Muscle of leg (tissue), 11 donors: ENCODE data around the gene CRYBA2. TPM values are rescaled to one million over a fixed set of nuclear protein-coding genes. Genes with fewer than 3 reads are reported as not detected.

ENCODE experiments used
- DNase-seq: peaks from one replicate; pipeline ENCODE4 v3.0.0; 2013
- H3K27ac ChIP-seq: one replicate; pipeline ENCODE4 v1.5.1; 2013; ENCODE audit warnings: mild to moderate bottlenecking, low read length, control low read depth
- H3K27me3 ChIP-seq: one replicate; pipeline ENCODE4 v1.6.1; 2013; ENCODE audit warnings: low read length; ENCODE audit not compliant: control insufficient read depth, insufficient read depth
- H3K36me3 ChIP-seq: one replicate; pipeline ENCODE4 v1.6.1; 2013; ENCODE audit warnings: low read length; ENCODE audit not compliant: control insufficient read depth, insufficient read depth
- H3K4me1 ChIP-seq: one replicate; pipeline ENCODE4 v1.6.1; 2013; ENCODE audit warnings: low read length; ENCODE audit not compliant: control insufficient read depth, insufficient read depth
- H3K4me3 ChIP-seq: one replicate; pipeline ENCODE4 v1.5.1; 2013; ENCODE audit warnings: low read length, control low read depth
- H3K9me3 ChIP-seq: replicated peaks from 2 replicates; pipeline ENCODE4 v1.6.1; 2013; ENCODE audit warnings: low read depth, low read length; ENCODE audit not compliant: control insufficient read depth
- WGBS: methylation state at CpG from one replicate; pipeline ENCODE4 v1.1.5; 2013; ENCODE audit warnings: missing lambda C conversion rate; ENCODE audit not compliant: insufficient coverage; 5-methylcytosine and 5-hydroxymethylcytosine counted together
- polyA plus RNA-seq, 8 donors: library from polyadenylated mRNA; unstranded; fragments of 120-200 nt; gene quantifications; one replicate each; pipeline versions ENCODE4 v1.2.1 to v1.2.3, GENCODE V29; 2013; ENCODE audit warnings: inconsistent platforms in 1 of 8, low replicate concordance in 1 of 8; ENCODE audit not compliant: insufficient read length in 8 of 8, insufficient read depth in 1 of 8
- total RNA-seq: library from RNA; stranded (reverse); fragments of 120-200 nt; gene quantifications from one replicate; pipeline ENCODE4 v1.2.4, GENCODE V29; 2013

CRYBA2 gene
- total and polyA plus RNA-seq, 9 donors: not detected

DNA sequence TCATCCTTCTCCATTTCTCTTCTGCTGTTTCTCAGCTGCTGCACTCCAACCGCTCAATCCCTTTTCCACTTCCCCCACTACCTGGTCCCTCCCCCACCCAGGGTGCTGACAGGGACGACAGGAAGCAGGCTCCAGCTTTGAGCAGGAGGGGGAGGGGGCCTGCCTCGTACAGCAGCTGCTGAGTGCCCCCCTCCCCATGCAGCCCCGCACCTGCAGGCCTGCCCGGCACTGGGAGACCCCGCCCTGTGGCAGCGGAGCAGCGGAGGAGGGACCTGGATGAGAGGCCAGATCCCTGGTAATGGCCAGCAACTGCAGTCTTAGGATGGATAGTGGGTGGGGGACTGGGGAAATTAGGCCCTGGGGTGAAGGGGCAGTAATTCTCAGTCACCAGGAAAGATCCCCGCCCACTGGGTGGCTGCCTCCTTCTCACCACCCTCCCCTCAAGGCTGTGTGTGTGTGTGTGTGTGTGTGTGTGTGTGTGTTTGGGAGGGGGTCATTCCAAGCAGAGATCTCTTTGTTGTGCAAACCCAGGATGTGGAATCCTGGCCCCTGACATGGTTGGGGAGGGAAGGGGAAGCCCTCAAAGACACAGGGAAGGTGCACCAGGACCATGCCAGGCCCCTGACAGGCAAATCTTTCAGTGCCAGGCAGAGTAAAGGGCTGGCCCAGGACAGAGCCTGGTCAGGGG is 6.8 kb upstream of the CRYBA2 start:
- no peak overlapping the region for H3K4me3 ChIP-seq
- no peaks in the 10 kb centered on the region for H3K36me3 ChIP-seq
- 11% methylated on average over 6 of the region's 9 CpGs for WGBS
- no peaks in the 10 kb centered on the region for H3K9me3 ChIP-seq
- H3K27me3 ChIP-seq: peaks cover 96% of the 10 kb centered on the region
- no peak for DNase-seq
- H3K4me1 ChIP-seq: peaks cover 43% of the 10 kb centered on the region
- H3K27ac ChIP-seq: no peak overlapping the region

DNA sequence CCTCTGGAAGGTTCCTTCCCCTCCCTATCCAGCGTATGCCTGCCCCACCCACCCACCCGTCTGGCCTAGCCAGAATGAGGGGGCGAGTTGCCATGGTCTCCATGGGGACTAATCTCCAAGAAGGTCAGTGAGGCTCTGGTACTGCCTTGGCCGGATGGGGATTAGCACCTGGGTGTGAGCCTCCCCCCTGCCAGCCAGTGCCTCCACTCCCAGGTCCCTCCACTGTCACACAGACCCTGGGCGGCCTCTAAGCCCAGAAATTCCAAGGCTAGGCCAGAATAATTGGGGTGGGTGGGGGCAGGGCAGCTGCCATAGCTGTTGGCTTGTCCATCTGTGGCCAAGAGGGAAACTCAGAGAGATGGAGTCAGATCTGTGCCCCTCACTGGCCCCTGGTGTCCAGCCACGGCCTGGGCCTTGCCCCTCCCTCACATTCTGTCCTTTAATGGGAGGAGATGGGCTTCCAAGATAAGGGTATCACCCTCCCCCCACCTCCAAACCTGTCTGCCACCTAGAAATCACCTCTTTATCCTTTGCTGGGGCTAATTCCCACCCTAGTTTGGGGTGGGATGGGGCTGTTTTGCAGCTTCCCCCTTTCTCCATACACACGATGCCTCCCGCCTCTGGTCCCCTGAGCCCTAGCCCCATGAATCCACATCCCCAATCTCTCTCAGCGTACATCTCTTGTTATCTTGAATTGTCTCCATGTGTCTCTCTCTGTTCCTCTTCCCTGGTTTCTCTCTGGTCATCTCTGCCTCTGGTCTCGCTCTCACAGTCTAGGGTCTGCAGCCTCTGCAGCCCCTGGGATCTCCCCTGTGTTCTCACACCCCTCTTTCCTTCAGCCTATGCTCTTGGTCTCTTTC is 6.0 kb upstream of the CRYBA2 start:
- Histone ChIP-seq H3K27me3 (peaks cover 98% of the 10 kb centered on the region), H3K36me3 (no peaks in the 10 kb centered on the region), H3K27ac (no peak overlapping the region), H3K4me3 (no peak overlapping the region), H3K4me1 (peaks cover 43% of the 10 kb centered on the region), H3K9me3 (no peaks in the 10 kb centered on the region)
- 12% methylated on average over 5 of the region's 10 CpGs for WGBS
- no peak for DNase-seq

DNA sequence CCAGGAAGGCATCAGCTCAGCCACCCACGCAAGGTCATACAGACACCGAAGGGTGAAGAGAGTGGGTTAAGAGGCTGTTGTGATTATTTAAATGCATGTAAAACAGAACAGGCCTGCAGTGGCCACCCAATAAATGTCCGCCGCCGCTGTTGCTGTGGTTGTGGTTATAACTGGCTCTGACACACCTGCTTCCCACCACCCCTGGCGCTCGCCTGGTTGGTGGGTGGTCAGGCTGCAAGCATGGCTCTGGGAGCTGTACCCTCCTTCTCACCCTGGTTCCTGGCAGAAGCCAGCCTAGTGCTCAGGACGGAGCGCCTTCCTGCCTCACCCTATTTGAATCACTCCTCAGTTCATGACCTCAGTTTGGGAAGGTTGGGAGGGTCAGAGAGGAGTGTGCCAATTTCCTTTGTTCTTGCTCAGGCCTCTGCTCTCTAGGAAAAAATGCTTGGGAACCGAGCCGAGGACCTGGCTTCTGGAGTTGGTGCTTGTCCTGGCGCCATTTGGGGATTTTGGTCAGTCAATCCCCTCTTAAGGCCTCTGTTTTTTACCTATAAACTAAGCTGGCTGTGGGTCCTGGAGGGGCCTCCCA is 5.3 kb upstream of the CRYBA2 start:
- WGBS: 75% methylated on average over 4 of the region's 12 CpGs
- Histone ChIP-seq H3K27me3 (peaks cover 98% of the 10 kb centered on the region), H3K4me3 (no peak overlapping the region), H3K4me1 (peaks cover 49% of the 10 kb centered on the region), H3K9me3 (no peaks in the 10 kb centered on the region), H3K36me3 (no peaks in the 10 kb centered on the region), H3K27ac (no peak overlapping the region)
- no peak for DNase-seq

DNA sequence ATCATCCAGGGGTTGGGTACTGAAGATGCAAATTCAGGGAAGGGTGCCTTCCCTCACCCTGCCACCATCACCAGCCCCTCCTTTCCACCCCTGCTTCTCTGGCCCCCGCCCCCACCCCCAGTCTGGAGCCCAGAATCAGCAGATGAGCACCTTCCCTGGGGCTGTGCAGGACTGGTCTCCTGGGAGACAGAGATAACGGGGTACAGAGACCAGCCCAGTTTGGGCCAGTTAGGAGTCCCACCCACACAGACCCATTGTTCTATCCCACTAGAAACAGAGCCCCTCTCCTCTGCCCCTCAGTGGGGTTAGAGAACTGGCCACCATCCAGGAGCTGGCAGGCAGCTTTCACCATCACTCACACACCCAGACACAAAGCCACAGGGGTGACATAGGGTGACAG is 4.5 kb upstream of the CRYBA2 start:
- H3K36me3 ChIP-seq: no peaks in the 10 kb centered on the region
- H3K4me3 ChIP-seq: no peak overlapping the region
- H3K27ac ChIP-seq: no peak overlapping the region
- H3K9me3 ChIP-seq: no peaks in the 10 kb centered on the region
- DNase-seq: no peak
- H3K27me3 ChIP-seq: peaks cover 98% of the 10 kb centered on the region
- H3K4me1 ChIP-seq: peaks cover 54% of the 10 kb centered on the region
- WGBS: no CpG with 5 or more reads among the region's 2 CpGs

DNA sequence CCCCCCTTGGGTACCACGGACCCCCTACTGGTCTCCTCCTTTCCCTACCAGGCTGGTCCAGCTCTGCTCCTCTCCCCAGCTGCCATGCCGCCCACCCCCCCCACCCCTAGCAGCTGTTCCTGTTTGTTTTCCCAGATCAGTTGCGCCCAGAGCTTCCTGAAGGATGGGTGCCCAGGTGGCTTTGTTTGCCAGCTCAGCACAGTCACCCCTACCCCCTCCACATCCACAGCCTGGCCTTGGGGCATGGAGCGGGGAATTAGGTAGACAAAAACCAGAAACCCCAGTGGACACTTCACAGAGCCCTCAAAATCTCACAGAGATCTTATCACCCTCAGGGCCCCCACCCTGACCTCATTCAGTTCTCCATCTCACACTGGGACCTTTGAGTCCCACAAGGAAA is 3.7 kb upstream of the CRYBA2 start:
- DNase-seq: peak; percentile 43
- no peaks in the 10 kb centered on the region for H3K36me3 ChIP-seq
- no peak overlapping the region for H3K4me3 ChIP-seq
- H3K9me3 ChIP-seq: no peaks in the 10 kb centered on the region
- H3K27ac ChIP-seq: no peak overlapping the region
- 46% methylated on average over 4 of the region's 4 CpGs for WGBS
- peaks cover 98% of the 10 kb centered on the region for H3K27me3 ChIP-seq
- H3K4me1 ChIP-seq: peaks cover 47% of the 10 kb centered on the region

DNA sequence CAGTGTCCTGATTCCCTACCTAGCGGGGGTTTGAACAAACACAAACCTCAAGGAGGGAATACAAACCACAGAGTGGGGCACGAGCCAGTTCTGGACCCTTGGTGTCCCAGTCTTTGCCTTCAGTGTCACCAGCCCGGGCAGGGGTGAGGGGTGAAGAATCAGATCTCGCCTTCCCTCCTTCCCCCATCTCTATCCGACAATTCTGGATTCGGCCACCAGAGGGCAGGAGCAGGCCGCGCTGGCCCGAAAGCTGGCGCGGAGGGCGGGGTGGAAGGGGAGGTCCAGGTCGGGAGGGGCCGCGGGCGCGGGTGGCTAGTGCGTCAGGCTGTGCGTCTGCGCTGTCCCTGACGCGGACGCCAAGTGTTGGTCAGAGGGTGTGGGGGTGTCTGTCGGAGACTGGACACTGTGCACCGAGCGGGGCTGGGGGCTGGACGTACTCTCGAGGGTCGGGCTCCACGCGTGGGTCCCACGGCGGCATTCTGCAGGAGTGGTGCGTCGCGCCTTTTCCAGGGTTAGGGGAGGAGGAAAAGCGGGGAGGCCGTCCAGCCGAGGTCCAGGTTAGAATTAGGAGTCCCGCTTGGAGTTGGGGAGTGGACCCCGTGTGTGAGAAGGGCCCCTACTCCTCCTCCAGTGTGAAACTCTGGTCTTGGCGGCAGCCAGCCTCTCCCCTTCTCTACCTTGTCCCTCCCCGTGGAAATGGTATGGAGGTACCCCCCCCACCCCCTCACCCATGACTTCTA is 2.9 kb upstream of the CRYBA2 start:
- peak; percentile 85 for DNase-seq

DNA sequence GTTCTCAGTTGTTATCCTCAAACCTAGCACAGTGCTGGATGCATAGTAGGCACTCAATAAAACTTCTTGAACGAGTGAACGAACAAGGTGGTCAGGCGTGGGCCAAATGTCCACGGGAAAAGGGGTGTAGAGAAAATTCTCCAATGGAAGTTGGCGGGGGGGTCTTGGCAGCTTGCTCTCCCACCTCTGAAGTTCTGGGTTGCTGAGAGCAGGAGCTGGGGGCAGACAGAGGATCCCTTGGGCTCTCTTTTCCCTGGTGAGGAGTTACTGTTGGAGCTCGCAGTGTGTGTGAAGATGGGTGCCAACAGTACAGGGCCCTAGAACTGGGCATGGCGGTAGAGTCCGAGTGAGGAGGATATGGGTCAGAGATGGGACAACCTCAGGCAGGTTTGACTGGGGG is 2.3 kb upstream of the CRYBA2 start:
- peaks cover 98% of the 10 kb centered on the region for H3K27me3 ChIP-seq
- H3K4me1 ChIP-seq: peaks cover 45% of the 10 kb centered on the region
- no peaks in the 10 kb centered on the region for H3K9me3 ChIP-seq
- WGBS: 27% methylated on average over 5 of the region's 8 CpGs
- H3K27ac ChIP-seq: no peak overlapping the region
- no peaks in the 10 kb centered on the region for H3K36me3 ChIP-seq
- no peak for DNase-seq
- H3K4me3 ChIP-seq: no peak overlapping the region

More for the DNA sequence above, 2.9 kb upstream of the CRYBA2 start:
- WGBS: 2% methylated on average over 31 of the region's 43 CpGs
- peaks cover 45% of the 10 kb centered on the region for H3K4me1 ChIP-seq
- no peaks in the 10 kb centered on the region for H3K9me3 ChIP-seq
- H3K36me3 ChIP-seq: no peaks in the 10 kb centered on the region
- H3K27me3 ChIP-seq: peaks cover 98% of the 10 kb centered on the region
- peak overlapping the region; percentile 39 for H3K4me3 ChIP-seq
- no peak overlapping the region for H3K27ac ChIP-seq

DNA sequence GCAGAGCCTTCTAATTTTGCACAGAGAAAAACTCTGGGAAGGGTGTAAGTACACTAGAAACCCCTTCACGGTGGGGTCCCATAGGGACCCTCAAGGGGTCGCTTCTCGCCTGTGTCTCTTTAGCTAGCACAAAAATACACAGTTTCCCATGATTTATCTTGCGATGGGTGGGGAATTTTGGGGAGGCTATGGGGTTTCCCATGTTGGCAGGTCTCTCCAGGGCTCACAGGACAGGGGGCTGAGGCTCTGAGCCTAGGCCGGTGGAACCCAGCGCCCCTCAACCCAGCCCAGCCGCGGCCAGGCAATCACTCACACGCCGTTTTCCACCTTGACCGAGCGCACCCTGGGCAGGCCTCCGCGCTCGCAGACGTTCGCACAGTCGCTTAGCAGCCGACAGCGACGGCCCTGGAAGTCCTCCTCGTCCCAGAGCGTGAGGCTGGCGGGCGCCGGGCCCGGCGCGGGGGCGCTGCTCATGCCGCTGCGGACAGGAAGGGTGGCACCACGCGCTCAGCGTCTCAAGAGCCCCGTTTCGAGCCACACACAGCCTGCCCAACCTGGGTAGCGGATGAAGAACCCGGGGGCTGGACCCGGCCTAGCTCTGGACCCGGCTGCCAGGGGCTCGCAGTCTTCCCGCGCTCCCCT is 398 bp downstream of the CRYBA2 start:
- Histone ChIP-seq H3K27ac (no peak overlapping the region), H3K9me3 (no peaks in the 10 kb centered on the region), H3K4me3 (no peak overlapping the region), H3K36me3 (no peaks in the 10 kb centered on the region), H3K4me1 (peaks cover 36% of the 10 kb centered on the region), H3K27me3 (peaks cover 100% of the 10 kb centered on the region)
- DNase-seq: no peak
- WGBS: under 1% methylated on average over 40 of the region's 44 CpGs

DNA sequence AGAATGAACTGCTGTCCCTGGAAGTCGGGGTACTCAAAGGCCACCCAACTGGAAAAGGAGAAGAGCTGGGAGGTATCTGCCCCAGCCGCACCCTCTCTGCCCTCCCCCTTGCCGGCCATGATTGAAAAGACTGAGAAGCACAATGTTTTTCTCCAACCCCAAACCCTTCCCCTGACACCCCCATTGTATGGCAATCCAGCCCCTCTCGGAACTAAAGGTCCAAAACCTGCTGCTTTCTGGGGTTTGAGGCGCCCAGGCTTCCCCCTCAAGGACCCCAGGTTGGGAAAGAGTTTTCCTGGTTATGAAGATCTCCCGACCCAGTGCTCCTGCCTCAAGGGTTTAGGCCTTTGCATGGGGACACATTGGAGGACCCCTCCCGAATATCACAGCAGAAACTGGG is 1.0 kb downstream of the CRYBA2 start:
- Histone ChIP-seq H3K27ac (no peak overlapping the region), H3K4me1 (peaks cover 31% of the 10 kb centered on the region), H3K36me3 (no peaks in the 10 kb centered on the region), H3K9me3 (no peaks in the 10 kb centered on the region), H3K4me3 (no peak overlapping the region), H3K27me3 (peaks cover 100% of the 10 kb centered on the region)
- no peak for DNase-seq
- 14% methylated on average over 2 of the region's 7 CpGs for WGBS
